Mucosa of rectum (tissue), 2 donors: Measurements from ENCODE around the gene PRKAG2.
"Not testable (repeated sequence)": the region's sequence is repeated elsewhere in the genome, so short reads cannot be mapped to it uniquely, and the experiment has no call there.

ENCODE experiments used
- H3K27ac ChIP-seq, 2 donors: one replicate each; pipeline ENCODE4 v1.7.0; 2013; ENCODE audit warnings: inconsistent platforms in 2 of 2, low read depth in 2 of 2, low read length in 2 of 2
- H3K27me3 ChIP-seq, 2 donors: one replicate each; pipeline ENCODE4 v1.7.0; 2013; ENCODE audit warnings: low read length in 2 of 2; ENCODE audit not compliant: control insufficient read depth in 2 of 2, insufficient read depth in 2 of 2
- H3K36me3 ChIP-seq, 2 donors: one replicate each; pipeline ENCODE4 v1.7.0; 2013; ENCODE audit warnings: low read length in 2 of 2; ENCODE audit not compliant: control insufficient read depth in 2 of 2, insufficient read depth in 2 of 2
- H3K4me1 ChIP-seq, 2 donors: one replicate each; pipeline ENCODE4 v1.7.0; 2013; ENCODE audit warnings: low read length in 2 of 2, mild to moderate bottlenecking in 1 of 2; ENCODE audit not compliant: control insufficient read depth in 2 of 2, insufficient read depth in 2 of 2
- H3K4me3 ChIP-seq, 2 donors: one replicate each; pipeline ENCODE4 v1.7.0; 2013; ENCODE audit warnings: low read length in 2 of 2
- H3K9ac ChIP-seq, 2 donors: one replicate each; pipeline ENCODE4 v1.7.0; 2013; ENCODE audit warnings: low read length in 2 of 2, low read depth in 1 of 2, mild to moderate bottlenecking in 1 of 2
- H3K9me3 ChIP-seq, 2 donors: one replicate each; pipeline ENCODE4 v1.7.0; 2013; ENCODE audit warnings: low read length in 2 of 2; ENCODE audit not compliant: control insufficient read depth in 2 of 2
- donor health status: healthy.
- donor health status: Normal muscosa, but diverticular disease.

The PRKAG2 gene

DNA sequence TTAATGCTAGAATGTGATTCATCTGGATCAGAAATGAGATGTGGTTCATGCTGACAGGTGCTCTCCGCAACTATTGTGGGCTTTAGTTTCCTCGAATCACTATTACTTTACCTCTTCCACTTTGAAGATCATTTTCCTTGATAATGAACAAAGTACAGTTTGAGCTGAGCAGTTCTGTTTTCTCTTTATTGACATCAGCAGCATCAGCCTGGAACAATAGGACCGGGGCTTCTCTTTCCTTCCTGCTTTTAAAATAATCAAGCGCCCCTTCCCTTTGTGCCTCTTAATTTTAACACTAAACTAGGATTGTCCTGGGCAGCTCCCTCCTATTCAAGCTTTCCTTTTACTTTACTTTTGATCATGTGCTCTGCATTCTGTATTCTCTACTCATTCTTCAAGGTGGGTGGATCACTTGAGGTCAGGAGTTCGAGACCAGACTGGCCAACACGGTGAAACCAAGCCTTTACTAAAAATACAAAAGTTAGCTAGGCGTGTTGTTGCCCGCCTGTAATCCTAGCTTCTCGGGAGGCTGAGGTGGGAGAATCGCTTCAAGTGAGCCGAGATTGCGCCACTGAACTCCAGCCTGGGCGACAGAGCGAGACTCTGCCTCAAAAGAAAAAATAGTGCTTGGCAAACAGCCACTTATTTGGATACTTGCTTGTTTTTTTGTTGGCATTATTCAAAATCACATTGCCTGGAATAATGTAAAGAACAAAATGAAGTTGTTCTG, 290.2 kb downstream of the PRKAG2 start:
- no peak overlapping the region for H3K4me3 ChIP-seq
- H3K27ac ChIP-seq, result no peak overlapping the region
- no peaks in the 10 kb centered on the region for H3K4me1 ChIP-seq
- no peaks in the 10 kb centered on the region for H3K27me3 ChIP-seq
- peaks cover 2 to 7% of the 10 kb centered on the region in 2 donors for H3K36me3 ChIP-seq
- no peaks in the 10 kb centered on the region for H3K9me3 ChIP-seq
- H3K9ac ChIP-seq, result no peak overlapping the region

DNA sequence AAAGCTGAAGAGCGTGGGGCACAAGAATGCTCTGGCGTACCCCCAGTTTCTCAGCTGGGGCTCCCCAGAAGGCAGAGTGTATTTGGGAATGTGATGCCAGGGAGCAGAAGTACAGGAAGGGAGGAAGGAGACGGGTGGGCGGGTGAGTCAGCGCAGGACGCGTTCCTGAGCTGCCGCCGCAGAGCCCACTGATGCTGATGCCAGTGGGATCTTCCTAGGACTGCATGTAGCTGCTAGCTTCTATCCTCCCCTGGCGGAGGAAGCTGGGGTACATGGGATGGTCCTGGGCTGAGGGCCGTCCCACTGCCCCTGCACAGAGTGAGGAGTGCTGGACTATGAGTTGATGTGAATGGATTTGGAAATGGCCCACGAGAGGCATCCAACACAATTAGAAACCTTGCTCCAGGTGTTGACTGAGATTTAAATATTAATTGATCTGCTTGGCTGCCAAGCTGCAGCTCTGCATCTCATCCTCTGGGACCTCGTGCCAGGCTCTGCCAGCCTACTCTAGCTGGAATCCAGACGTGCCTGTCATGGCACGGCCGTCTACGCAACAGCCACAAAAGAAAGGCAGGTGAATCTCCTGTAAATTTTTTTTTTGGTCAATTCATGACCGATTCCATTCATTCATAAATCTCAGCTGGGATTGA, 291.0 kb downstream of the PRKAG2 start:
- peaks cover 2% of the 10 kb centered on the region in 2 donors for H3K36me3 ChIP-seq
- H3K9me3 ChIP-seq, result no peaks in the 10 kb centered on the region
- no peak overlapping the region for H3K27ac ChIP-seq

GRCh38 chr7:151581741-151582140, 295.2 kb downstream of the PRKAG2 start:
- H3K9me3 ChIP-seq, result no peaks in the 10 kb centered on the region
- H3K9ac ChIP-seq, result no peak overlapping the region
- no peak overlapping the region for H3K27ac ChIP-seq
- H3K4me3 ChIP-seq, result no peak overlapping the region
- no peaks in the 10 kb centered on the region for H3K4me1 ChIP-seq
- no peaks in the 10 kb centered on the region for H3K27me3 ChIP-seq
- peaks cover 2% of the 10 kb centered on the region in 2 donors for H3K36me3 ChIP-seq

More for the DNA sequence above, 291.0 kb downstream of the PRKAG2 start:
- H3K4me1 ChIP-seq, result no peaks in the 10 kb centered on the region
- H3K27me3 ChIP-seq, result no peaks in the 10 kb centered on the region
- H3K9ac ChIP-seq, result no peak overlapping the region
- H3K4me3 ChIP-seq, result no peak overlapping the region

DNA sequence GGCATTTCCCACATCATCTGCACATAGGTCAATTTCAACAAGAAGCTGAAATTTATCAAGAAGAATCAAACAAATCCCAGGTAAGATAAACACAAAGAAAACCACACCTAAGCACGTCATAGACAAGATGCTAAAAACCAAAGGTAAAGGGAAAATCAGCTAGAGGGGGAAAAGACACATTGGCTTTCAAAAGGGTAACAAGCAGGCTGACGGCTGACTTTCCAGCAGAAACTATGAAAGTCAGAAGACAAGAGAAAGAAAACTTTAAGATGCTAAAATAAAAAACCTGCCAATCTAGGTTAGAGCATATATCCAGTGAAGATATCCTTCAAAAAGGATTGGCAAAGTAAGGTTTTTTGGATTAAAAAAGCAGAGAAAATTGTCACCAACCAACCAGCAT, 297.3 kb downstream of the PRKAG2 start:
- Histone ChIP-seq H3K27me3 (no peaks in the 10 kb centered on the region), H3K27ac (no peak overlapping the region), H3K4me1 (no peaks in the 10 kb centered on the region), H3K4me3 (no peak overlapping the region), H3K36me3 (peaks cover 4 to 9% of the 10 kb centered on the region in 2 donors), H3K9ac (no peak overlapping the region), H3K9me3 (no peaks in the 10 kb centered on the region)

GRCh38 chr7:151575410-151575809, 301.5 kb downstream of the PRKAG2 start:
- no peak overlapping the region for H3K4me3 ChIP-seq
- no peak overlapping the region for H3K9ac ChIP-seq
- no peaks in the 10 kb centered on the region for H3K27me3 ChIP-seq
- H3K4me1 ChIP-seq, result no peaks in the 10 kb centered on the region
- H3K27ac ChIP-seq, result no peak overlapping the region
- H3K9me3 ChIP-seq, result no peaks in the 10 kb centered on the region
- H3K36me3 ChIP-seq, result peaks cover 11% of the 10 kb centered on the region in 2 donors

DNA sequence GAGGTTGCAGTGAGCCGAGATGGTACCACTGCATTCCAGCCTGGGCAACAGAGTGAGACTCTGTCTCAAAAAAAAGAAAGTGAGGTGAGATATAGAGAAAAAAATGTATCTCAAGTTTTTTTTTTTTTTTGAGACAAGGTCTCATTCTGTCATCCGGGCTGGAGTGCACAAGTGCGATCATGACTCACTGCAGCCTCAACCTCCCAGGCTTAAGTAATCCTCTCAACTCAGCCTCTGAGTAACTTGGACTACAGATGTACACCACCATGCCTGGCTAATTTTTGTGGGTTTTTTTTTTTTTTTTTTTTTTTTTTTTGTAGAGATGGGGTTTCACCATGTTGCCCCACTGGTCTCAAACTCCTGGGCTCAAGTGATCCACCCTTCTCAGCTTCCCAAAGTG, 303.9 kb downstream of the PRKAG2 start:
- not testable (repeated sequence) for H3K4me1 ChIP-seq, H3K9me3 ChIP-seq, H3K27me3 ChIP-seq, H3K9ac ChIP-seq, H3K27ac ChIP-seq, H3K4me3 ChIP-seq
- H3K36me3 ChIP-seq, result peaks cover 13 to 20% of the 10 kb centered on the region in 2 donors

DNA sequence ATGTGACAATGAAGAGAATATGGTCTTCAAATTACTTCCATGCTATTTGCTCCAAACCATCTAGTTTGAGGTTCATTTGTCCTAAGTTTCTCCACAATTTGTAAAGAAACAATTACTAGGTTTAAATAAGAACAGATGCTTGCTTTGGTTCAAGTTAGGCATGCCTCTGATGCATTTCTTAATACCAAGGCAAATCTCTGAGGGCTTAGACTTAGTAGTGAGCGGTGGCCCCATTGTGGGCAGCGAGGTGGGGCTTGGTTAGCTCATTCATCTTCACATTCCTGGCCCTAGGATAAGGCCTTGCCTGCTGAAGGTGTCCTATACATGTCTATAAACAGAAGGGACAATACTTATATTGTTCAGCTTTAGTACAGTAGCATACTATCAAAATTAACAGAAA, 304.8 kb downstream of the PRKAG2 start:
- Histone ChIP-seq H3K36me3 (peaks cover 13 to 22% of the 10 kb centered on the region in 2 donors), H3K4me3 (no peak overlapping the region), H3K27ac (no peak overlapping the region), H3K4me1 (no peaks in the 10 kb centered on the region), H3K9me3 (no peaks in the 10 kb centered on the region), H3K27me3 (no peaks in the 10 kb centered on the region), H3K9ac (no peak overlapping the region)

- Histone ChIP-seq H3K36me3 (peaks cover 13 to 22% of the 10 kb centered on the region in 2 donors), H3K27me3 (no peaks in the 10 kb centered on the region), H3K4me3 (no peak overlapping the region), H3K9ac (no peak overlapping the region), H3K27ac (no peak overlapping the region), H3K9me3 (no peaks in the 10 kb centered on the region), H3K4me1 (no peaks in the 10 kb centered on the region)
These were observed 305.4 kb downstream of the PRKAG2 start for GRCh38 chr7:151571471-151571870.

DNA sequence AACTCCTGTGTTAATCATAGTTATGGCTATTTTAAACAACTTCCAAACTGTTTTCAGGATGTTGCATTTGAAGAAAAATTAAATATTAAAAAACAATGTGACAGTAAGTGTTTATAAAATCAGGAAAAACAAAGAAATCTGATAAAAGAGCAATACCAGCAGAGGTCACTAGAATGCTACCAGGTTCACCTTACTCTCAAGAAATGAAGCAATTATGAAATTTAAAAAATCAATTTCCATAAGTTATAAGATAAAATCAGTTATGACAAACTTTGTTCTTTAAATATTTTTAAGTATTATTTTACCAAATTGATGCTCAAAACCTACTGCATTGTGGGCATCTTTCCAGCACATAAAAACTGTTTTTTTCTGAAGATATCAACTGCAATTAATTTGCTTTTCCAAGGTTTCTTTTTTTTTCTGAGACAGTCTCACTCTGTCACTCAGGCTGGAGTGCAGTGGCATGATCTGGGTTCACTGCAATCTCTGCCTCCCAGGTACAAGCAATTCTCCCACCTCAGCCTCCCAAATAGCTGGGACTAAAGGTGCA, 306.5 kb downstream of the PRKAG2 start:
- Histone ChIP-seq H3K27me3 (no peaks in the 10 kb centered on the region), H3K9ac (no peak overlapping the region), H3K4me1 (no peaks in the 10 kb centered on the region), H3K4me3 (no peak overlapping the region), H3K27ac (no peak overlapping the region), H3K9me3 (no peaks in the 10 kb centered on the region), H3K36me3 (peaks cover 7 to 24% of the 10 kb centered on the region in 2 donors)
